PC-9 (cell line): ENCODE results near the gene AMELX. TPM values are rescaled to one million over a fixed set of nuclear protein-coding genes. Genes with fewer than 3 reads are reported as not detected.

Source experiments
- BruUV-seq: library from RNA; stranded (reverse); fragments of 400-500 nt; replicated peaks from 2 replicates; lab custom pipeline; 2021; lab: Mats Ljungman, UMichigan
- CTCF ChIA-PET: fragments of 300-600 bp; sonication (Branson Sonifier 250); formaldehyde crosslinking; loops from one replicate; lab custom pipeline; 2022; ENCODE audit warnings: antibody characterized with exemption; lab: Charles Lee
- POLR2A ChIA-PET: fragments of 300-600 bp; sonication (Branson Sonifier 250); formaldehyde crosslinking; loops from one replicate; lab custom pipeline; 2022; ENCODE audit warnings: antibody characterized with exemption; ENCODE audit not compliant: unreplicated experiment; lab: Charles Lee
- DNase-seq, 2 experiments: peaks; one replicate each; pipeline versions ENCODE4 v3.0.0 to v3.0.0-alpha.2; 2015 to 2022; ENCODE audit warnings: mixed read lengths in 1 of 2
- H2AFZ ChIP-seq: fragments of 200-600 bp; sonication (generic); 2 replicates; pipeline ENCODE4 v1.8.1; 2017; ENCODE audit warnings: antibody characterized with exemption
- H3F3A ChIP-seq: fragments of 200-600 bp; sonication (generic); 2 replicates; pipeline ENCODE4 v1.8.1; 2017; ENCODE audit warnings: antibody characterized with exemption, mild to moderate bottlenecking, low read depth; ENCODE audit not compliant: insufficient read depth
- H3K27ac ChIP-seq: fragments of 200-600 bp; sonication (generic); 2 replicates; pipeline ENCODE4 v1.6.1; 2016; ENCODE audit warnings: mixed run types
- H3K27me3 ChIP-seq: fragments of 200-600 bp; sonication (generic); 2 replicates; pipeline ENCODE4 v1.6.1; 2016; ENCODE audit warnings: low read depth, mixed run types; ENCODE audit not compliant: insufficient read depth
- H3K36me3 ChIP-seq: fragments of 200-600 bp; sonication (generic); 2 replicates; pipeline ENCODE4 v1.6.1; 2016; ENCODE audit warnings: low read depth, mixed run types
- H3K4me1 ChIP-seq: fragments of 200-600 bp; sonication (generic); replicated peaks from 2 replicates; pipeline ENCODE4 v1.6.1; 2016; ENCODE audit warnings: mixed run types; ENCODE audit not compliant: insufficient read depth
- H3K4me2 ChIP-seq: fragments of 200-600 bp; sonication (generic); 2 replicates; pipeline ENCODE4 v1.6.1; 2017; ENCODE audit warnings: mixed run types
- H3K4me3 ChIP-seq: fragments of 200-600 bp; sonication (generic); 2 replicates; pipeline ENCODE4 v1.6.1; 2016; ENCODE audit warnings: mixed run types
- H3K79me2 ChIP-seq: fragments of 200-600 bp; sonication (generic); 2 replicates; pipeline ENCODE4 v1.6.1; 2017; ENCODE audit warnings: low read depth, mixed run types
- H3K9me2 ChIP-seq: fragments of 200-600 bp; sonication (generic); 2 replicates; pipeline ENCODE4 v1.8.1; 2017; ENCODE audit warnings: mild to moderate bottlenecking; ENCODE audit not compliant: insufficient read depth
- H3K9me3 ChIP-seq: fragments of 200-600 bp; sonication (generic); 2 replicates; pipeline ENCODE4 v1.8.1; 2016; ENCODE audit warnings: low read depth; ENCODE audit not compliant: insufficient read depth
- H4K20me1 ChIP-seq: fragments of 200-600 bp; sonication (generic); 2 replicates; pipeline ENCODE4 v1.8.1; 2017; ENCODE audit not compliant: insufficient read depth
- EZH2 ChIP-seq: fragments of 200-600 bp; sonication (generic); IDR thresholded peaks from 2 replicates; pipeline ENCODE4 v1.8.0; 2017; ENCODE audit warnings: antibody characterized with exemption, low read depth
- intact Hi-C: fragments of 100-400 bp; cut with micrococcal nuclease; formaldehyde crosslinking; loops from one replicate; pipeline ENCODE4 v1.10.0; 2022; ENCODE audit not compliant: unreplicated experiment
- total RNA-seq: library from RNA; stranded (reverse); gene quantifications from 2 replicates; pipeline ENCODE4 v1.2.3, GENCODE V29; 2021
- TF ChIP-seq, protein P1 (sequence below): fragments of 200-600 bp; sonication (generic); conservative IDR thresholded peaks from 2 replicates; pipeline ENCODE4 v1.6.1; 2017; ENCODE audit warnings: mixed run types, antibody characterized with exemption, mild to moderate bottlenecking, moderate library complexity

AMELX gene
- total RNA-seq, 1 experiment from 2014 or later = not detected

DNA sequence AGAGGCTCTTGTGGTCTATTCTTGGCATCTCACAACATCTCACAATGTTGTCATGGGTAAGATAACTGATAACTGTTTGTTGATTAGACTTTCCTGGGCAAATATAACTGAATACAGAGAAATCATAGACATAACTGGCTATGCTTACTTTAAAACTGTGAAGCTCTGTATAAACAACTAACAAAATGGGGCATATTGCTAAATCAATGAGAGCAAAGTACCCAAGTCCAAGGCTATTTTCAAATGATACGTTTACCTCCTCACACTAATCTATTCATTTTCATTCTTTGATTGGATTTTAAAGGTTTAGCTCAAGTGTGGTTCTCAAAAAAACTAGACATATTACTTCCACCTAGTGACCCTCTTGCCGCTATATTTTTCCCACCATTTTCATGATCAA lies 38.6 kb downstream of the AMELX start:
- H4K20me1 ChIP-seq = no peaks in the 10 kb centered on the region
- no peaks in the 10 kb centered on the region for H3K9me2 ChIP-seq
- H3F3A ChIP-seq = no peaks in the 10 kb centered on the region
- no peak overlapping the region for H3K4me2 ChIP-seq
- H3K36me3 ChIP-seq = no peaks in the 10 kb centered on the region
- no peaks in the 10 kb centered on the region for H3K27me3 ChIP-seq
- no peak overlapping the region for H3K27ac ChIP-seq
- CTCF ChIA-PET = no interaction called here
- intact Hi-C loops = no loop called here
- H3K4me3 ChIP-seq = no peak overlapping the region
- H3K79me2 ChIP-seq = no peaks in the 10 kb centered on the region
- TF ChIP-seq EZH2 = no peak
- TF ChIP-seq, protein P1, sequence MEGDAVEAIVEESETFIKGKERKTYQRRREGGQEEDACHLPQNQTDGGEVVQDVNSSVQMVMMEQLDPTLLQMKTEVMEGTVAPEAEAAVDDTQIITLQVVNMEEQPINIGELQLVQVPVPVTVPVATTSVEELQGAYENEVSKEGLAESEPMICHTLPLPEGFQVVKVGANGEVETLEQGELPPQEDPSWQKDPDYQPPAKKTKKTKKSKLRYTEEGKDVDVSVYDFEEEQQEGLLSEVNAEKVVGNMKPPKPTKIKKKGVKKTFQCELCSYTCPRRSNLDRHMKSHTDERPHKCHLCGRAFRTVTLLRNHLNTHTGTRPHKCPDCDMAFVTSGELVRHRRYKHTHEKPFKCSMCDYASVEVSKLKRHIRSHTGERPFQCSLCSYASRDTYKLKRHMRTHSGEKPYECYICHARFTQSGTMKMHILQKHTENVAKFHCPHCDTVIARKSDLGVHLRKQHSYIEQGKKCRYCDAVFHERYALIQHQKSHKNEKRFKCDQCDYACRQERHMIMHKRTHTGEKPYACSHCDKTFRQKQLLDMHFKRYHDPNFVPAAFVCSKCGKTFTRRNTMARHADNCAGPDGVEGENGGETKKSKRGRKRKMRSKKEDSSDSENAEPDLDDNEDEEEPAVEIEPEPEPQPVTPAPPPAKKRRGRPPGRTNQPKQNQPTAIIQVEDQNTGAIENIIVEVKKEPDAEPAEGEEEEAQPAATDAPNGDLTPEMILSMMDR = no peak
- no peaks in the 10 kb centered on the region for H3K9me3 ChIP-seq
- BruUV-seq = no TSS peak
- no peaks in the 10 kb centered on the region for H3K4me1 ChIP-seq
- H2AFZ ChIP-seq = no peak overlapping the region
- no peak for DNase-seq
- POLR2A ChIA-PET = no interaction called here

DNA sequence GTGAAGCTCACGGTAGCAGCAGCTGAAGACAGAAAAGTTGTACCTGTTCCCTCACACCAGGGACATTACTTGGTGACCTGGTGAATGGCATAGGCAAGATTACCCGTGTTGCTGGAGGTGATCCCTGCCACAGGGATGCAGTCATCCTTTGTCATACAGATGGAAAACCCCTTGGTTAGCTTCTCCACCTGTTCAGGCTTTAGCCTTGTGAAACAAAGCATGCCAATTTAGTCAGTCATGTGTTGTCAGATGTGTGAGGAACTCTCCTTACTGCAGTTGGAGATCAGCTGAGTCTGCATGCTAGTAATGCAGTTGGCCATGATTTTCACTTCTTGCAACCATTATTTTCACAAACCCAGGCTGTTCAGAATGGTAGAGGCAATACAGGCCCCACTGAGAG lies 41.0 kb downstream of the AMELX start:
- Histone ChIP-seq H3K4me1 (no peaks in the 10 kb centered on the region), H3K4me3 (no peak overlapping the region), H3K9me2 (no peaks in the 10 kb centered on the region), H3F3A (no peaks in the 10 kb centered on the region), H3K27me3 (no peaks in the 10 kb centered on the region), H4K20me1 (no peaks in the 10 kb centered on the region), H3K36me3 (no peaks in the 10 kb centered on the region), H2AFZ (no peak overlapping the region), H3K9me3 (no peaks in the 10 kb centered on the region), H3K4me2 (no peak overlapping the region), H3K27ac (no peak overlapping the region), H3K79me2 (no peaks in the 10 kb centered on the region)
- TF ChIP-seq, protein P1 = no peak
- TF ChIP-seq EZH2 = no peak
- no peak for DNase-seq
- BruUV-seq = no TSS peak
- intact Hi-C loops = no loop called here
- POLR2A ChIA-PET = no interaction called here
- CTCF ChIA-PET = no interaction called here

DNA sequence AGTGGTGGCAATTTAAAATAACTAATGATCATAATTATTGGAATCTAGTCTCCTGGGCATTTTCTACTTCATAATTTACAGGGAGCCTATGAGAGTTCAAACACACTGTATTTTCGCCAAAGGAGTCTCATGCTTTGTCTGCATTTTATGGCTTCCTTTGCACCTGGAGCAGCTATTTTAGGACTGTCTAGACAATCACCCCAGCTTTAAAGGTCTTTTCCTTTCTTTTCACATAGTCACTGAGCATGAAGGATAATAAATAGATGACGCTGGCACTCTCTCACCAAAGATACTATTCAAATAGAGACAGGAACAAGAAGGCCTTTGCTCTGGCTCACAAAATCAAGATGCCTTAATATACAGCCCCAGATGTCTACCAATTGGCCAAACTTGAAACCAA lies 43.0 kb downstream of the AMELX start:
- no peaks in the 10 kb centered on the region for H3K27me3 ChIP-seq
- CTCF ChIA-PET = no interaction called here
- no peak overlapping the region for H3K4me3 ChIP-seq
- H3K36me3 ChIP-seq = no peaks in the 10 kb centered on the region
- H3K4me1 ChIP-seq = no peaks in the 10 kb centered on the region
- DNase-seq = no peak
- H3K27ac ChIP-seq = no peak overlapping the region
- no peak overlapping the region for H3K4me2 ChIP-seq
- no peak overlapping the region for H2AFZ ChIP-seq
- POLR2A ChIA-PET = no interaction called here
- TF ChIP-seq, protein P1 = no peak
- TF ChIP-seq EZH2 = no peak
- H3K9me3 ChIP-seq = no peaks in the 10 kb centered on the region
- H3F3A ChIP-seq = no peaks in the 10 kb centered on the region
- H3K79me2 ChIP-seq = no peaks in the 10 kb centered on the region
- BruUV-seq = no TSS peak
- H3K9me2 ChIP-seq = no peaks in the 10 kb centered on the region
- no peaks in the 10 kb centered on the region for H4K20me1 ChIP-seq
- intact Hi-C loops = no loop called here
